HG03342 (cell line): Measurements from ENCODE around the gene METTL25B.
A peak's percentile ranks its signal among the peaks of the same experiment; 100 is the strongest.

ENCODE experiments used
- ATAC-seq: cut with Tn5 transposase; IDR thresholded peaks from one replicate; pipeline ENCODE4 v1.9.1; 2021; ENCODE audit warnings: mild to moderate bottlenecking, moderate library complexity; ENCODE audit not compliant: unreplicated experiment

The METTL25B gene

DNA sequence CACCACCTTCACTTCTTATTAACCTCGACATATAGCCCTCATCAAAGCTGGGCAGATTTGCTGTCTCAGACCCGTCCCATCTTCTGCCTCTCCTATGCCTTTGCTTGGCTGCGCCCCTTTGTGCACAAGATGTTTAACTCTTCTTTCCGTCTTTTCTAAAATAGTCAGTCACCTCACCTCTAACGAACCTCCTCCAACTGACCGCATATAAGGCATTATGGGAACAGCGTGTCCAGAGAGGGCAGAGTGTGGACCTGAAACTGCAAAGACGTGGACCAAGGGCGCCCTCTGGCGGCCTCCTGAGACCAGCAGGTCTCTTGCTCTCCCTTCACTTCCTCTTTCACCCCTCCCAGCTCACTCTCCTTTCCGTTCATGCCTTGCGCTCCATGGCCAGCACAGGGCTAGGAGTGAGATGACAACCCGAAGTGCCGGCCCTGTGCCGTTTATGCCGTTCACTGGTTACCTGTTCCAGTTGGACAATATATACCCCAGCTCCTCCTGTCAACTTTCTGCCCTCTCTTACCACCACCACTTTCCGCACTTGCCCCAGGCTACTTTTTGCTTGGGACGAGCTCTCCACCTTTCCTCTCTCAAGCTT, 2.5 kb upstream of the METTL25B start:
- ATAC-seq, result no peak

DNA sequence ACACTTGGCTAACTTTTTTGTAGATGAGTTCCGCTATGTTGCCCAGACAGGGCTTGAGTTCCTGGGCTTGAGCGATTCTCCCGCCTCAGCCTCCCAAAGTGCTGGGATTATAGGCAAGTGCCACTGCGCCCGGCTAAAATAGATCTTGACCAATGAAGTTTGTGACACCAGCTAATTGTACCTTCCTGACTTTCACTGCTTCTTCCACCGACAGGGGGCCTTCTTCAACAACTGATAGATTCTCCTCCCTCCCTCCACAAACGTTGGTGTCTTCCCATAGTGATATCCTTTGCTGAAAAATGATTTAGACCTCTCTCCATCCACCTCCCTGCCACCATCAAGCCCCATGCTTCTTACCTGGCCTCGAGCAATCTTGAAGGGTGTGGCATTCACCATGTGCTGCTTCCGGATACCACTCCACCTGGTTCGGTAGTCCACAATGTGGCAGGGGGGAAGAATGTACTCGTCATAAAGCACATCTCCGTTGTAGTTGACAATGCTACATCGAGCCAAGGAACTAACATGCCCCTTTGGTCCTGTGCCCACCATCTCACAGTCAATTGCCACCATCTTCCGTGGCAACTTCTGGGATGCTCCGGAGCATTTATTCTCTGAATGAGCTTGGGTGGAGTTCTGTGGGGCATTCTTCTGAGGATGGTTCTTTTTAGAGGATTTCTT, 1.6 kb upstream of the METTL25B start:
- no peak for ATAC-seq

DNA sequence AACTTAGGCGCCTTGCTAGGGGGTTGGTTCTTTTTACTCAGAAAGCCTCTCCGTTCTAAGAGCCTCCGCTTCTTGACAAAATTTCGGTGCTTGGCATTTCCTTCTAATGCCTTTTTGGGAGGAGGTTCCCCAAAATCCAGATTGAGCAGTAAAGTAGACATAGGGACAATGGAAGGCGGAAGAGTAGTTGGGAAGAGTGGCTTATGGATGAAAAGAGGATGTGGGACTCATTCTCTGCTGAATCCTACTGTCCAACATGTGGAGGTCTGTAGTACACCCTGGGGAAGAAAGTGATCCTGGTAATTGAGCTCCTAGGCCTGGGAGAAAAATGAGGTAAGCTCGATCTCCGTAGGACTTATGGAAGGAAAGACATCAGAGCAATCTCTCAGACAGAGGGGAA, 777 bp upstream of the METTL25B start:
- no peak for ATAC-seq

DNA sequence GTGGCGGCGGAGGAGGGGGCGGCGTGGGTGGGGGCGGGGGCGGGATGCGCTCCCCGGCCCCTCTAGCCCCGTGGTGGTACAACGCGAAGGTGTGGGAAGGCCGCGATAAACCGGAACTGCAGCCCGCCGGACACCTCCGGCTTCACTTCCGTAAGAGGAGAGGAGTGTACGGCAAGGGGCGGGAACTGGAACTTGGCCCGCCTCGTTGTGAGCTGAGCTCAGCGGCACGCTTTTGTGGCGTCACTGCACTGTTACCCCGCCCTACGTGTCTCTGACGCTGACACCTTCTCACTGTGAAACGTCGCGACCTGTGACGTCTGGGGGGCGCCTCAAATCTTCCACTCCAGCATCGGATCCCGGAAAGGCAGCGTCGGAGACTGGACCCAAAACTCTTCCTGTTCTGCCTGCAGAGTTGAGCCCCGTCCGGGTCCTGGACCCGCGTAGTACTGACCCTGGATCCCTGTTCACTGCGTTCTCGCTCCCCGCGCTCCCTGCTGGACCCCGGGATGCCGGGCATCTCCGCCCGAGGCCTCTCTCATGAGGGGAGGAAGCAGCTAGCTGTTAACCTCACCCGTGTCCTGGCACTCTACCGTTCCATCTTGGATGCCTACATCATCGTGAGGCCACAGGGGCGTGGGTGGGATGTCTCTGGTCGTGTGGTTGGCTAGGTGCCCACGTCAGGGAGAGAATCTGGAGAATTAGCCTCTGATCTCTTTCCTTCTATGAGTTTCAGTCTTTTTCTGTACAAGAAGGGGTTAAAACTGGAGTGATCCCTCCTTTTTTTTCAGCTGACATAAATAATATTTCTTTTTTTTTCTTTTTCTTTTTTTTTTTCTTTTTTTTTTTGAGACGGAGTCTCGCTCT, 562 bp downstream of the METTL25B start, which contains the start of gene ISG20L2:
Gene ISG20L2, minus strand, starts transcription at position 168 of the 864 bp plus-strand sequence. CDS start 1,114 bp downstream, outside the sequence.
- ATAC-seq, result peak; percentile 83

DNA sequence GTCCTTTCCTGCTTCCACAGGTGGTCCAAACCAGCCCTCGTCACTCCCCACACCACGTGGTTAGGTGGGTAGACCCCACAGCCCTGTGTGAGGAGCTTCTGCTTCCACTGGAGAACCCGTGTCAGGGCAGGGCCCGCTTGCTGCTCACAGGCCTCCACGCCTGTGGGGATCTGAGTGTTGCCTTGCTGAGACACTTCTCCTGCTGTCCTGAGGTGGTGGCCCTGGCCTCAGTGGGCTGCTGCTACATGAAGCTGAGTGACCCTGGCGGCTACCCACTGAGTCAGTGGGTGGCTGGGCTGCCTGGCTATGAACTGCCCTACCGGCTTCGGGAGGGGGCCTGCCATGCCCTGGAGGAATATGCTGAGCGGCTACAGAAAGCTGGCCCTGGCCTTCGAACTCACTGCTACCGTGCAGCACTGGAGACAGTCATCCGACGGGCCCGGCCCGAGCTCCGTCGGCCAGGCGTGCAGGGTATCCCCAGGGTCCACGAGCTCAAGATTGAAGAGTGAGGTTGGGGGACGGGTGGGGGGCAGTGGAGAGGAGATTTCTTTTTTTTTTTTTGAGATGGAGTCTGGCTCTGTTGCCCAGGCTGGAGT, 5.8 kb downstream of the METTL25B start:
- ATAC-seq, result no peak

DNA sequence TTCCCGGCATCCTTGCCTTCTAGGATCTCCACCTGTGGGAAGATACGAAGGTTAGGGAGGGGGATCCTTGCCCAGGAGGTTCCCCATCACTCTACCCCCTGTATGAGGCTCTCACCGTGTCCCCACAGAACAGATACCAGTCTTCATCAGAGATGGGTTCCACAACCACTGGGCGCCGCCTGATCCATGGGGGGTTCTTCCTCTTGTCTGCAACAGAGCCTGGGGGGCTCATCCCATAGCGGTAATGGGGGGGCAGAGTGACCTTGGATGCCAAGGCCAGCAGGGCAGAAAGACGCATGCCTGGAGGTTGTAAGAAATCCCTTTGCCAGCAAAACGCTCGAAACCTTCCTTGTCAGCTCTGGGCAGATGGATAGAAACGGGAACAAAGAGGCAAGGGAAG, 10.1 kb downstream of the METTL25B start:
- no peak for ATAC-seq

DNA sequence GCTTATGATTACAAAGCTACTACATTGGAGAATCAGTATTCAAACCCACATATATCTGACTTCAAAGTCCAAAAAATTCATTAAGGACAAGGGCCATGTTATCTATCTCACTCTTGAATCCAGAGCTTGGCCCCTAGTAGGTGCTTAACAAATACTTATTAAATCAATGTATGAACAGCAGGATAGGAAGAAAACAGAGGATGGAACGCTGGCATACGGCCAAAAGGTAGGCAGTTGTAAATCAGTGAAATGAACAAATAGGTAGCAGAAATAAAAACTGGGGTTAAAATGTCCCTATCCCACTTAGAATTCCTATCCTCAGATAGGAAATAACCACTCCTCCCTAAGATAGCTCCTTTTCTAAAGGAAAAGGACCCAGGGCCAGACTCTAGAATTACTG, 10.6 kb downstream of the METTL25B start:
- no peak for ATAC-seq

DNA sequence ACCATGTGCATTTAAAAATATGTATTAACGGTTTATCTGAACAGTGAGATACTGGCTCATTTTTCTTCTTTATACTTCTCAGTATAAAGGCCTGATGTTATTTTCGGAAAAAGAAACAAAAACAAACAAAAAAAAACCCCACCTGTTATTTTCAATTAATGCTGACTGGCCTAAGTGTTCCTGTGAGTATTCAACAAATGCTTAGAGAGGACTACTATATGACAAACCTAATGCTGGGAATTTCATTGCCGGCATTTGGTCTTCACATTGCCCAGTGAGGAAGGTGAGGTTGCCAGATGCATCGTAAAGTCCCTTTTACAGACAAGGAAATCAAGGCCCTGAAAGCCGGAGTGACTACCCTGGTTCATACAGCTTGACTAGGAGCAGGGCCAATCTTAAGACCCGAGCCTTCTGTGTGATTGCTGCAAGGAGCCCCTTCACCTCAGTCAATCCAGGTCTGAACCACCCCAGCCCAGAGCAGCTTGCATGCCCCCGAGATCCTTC, 12.0 kb downstream of the METTL25B start:
- ATAC-seq, result no peak

DNA sequence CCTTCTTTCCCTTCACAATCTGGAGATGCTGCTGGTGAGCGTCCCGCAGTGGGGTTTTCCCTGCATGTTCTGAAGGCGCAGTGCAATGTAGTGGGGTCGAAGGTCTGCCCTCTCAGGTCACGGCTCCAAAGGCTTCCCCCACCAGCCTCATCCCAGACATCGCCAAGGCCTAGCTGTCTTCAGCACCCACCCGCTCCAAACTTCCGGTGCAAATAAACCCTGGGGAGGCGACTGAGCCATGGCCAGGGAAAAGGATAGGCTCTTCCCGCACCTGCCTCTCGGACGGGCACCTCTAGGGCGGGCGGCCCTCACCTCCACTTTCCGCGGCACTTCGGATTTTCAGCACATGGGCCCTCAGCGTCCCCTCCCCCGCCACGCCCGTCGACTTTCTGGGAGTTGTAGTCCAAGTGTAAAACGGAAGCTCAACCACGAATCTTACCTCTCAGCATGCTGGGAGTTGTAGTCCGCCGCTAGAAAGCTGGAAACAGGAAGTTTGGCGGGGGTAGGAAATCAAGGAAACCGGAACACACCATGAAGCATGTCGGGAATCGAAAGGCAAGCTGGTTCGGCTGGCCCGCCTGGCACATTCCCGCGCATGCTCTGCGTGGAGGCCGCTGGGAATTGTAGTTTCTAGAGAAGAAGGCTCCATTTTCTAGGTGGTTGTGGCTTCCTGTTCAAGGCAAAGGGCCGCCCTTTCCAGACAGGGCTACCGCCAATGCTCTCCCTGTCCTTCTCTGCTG, 12.6 kb downstream of the METTL25B start, which contains the start of gene MRPL24:
Gene MRPL24, minus strand, starts transcription at position 348 of the 740 bp plus-strand sequence. CDS start 2,384 bp downstream, outside the sequence.
- ATAC-seq, result peak; percentile 77

DNA sequence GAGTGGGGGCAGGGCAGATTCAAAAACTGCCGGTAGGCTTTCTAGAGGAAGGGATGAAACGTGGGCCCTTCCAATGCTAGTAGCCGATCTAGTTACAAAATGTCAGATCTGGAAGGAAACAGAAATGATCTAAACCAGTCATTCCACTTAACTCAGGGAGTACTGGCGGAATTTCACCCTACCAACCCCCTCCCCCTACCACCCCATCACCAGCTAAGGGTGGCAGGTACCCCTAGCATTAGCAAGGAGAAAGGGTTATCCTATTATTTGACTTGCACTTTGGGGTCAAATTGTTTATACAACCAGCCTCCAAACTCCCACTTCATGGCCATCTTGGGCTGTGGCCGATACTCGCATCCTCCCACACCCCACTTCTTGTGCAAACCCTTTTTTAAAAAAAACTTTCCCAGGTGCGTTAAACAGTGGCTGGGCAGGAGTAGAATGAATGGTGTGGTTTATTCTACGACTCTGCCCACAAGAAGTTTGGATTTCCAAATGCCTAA, 13.3 kb downstream of the METTL25B start:
- no peak for ATAC-seq

DNA sequence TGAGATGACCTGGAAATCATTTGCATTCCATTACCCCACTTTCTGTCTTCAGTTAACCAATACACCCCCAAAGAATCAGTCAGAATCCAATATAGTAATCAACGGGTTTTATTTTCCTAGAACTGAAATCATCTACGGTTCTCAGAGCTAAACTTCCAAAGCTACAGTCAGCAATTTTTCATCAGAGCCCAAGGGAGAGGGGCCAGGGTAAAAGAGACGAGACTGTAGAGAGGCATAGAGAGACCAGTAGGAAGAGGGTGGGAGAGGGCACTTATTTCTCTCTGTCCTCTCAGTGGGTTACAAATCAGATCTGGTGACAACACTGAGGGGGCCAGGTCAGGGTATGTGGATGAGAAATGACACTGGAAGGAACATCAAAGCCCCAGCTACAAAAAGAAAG, 13.7 kb downstream of the METTL25B start:
- no peak for ATAC-seq

DNA sequence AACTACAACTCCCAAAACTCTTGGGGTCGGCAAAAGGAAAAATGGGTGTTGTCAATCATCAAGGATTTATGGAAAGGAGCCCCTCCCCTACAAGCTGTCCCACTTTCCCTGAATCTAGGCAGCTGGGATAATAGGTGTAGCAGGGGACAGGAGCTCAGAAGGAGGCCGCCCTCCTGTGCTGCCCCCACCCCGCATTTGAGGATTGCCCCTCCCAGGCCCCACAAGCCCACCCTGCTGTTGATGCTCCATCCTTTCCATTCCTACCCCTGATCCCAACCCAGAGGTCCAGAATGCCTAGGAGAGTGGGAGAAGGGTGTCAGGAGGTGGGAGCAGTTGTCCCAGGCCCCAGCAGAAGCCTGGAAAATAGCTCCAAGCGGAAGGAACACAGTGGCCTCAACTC, 14.5 kb downstream of the METTL25B start:
- no peak for ATAC-seq

DNA sequence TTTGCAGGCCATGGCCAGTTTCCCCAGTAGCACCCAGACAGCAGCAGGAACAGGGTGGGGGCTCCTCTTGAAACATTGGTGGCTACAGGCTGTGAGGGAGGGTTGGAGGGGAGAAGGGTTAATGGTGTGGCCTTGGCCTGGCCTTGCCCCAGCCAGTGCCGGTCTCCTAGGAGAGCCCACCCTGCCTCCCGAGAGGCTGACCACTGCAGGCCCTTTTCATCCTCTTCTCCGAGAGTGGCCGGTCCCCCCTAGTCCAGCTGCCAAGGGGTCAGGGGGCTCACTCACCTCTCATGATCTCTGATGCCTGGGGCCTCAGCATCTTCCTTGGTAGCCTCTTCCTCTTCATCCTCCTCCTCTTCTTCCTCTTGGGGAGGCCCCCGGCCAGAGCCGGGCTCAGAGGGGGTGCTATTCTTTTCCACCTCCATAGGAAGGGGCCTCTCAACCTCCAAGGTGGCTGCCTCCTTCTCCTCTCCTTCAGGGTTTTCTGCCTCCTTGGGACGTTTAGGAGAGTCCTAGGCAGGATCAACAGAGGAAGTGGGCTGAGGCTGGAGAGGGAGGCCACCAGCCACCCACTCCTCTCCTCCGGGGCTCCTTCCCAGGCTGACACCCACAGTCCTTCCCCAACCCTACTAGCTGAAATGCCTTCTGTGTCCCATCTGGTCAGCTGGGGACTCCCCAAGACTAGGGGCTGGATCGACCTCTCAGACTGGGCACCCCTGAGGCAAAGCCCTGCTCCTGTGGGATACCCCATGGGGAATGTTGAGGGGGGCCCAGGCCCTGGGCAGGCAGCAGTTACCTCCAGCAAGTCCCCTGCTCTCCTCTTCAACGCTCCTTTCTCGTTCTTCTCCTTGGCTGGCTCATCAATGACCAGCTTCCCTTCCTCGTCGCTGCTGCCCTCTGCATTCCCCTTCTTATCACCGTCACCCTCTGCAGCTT, 15.4 kb downstream of the METTL25B start:
- ATAC-seq, result no peak

DNA sequence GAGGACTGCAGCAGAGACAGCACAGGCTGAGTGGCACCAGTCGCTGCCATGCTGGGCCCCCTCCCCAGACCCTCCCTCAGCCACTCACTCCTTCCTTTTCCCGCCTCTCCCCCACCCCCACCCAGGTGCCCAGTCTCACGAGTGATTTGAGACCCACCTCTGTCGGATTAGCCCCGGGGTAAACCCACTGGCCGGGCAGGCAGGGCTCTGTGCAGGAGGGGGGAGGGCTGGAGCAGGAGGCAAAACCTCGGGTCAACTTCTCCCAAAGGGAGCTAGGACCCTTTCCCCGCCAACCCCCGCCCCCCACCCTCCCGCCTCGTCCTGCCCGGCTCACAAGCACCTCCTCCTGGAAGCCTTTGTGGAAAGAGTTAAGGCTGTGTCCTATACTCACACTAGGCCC, 16.1 kb downstream of the METTL25B start:
- no peak for ATAC-seq

DNA sequence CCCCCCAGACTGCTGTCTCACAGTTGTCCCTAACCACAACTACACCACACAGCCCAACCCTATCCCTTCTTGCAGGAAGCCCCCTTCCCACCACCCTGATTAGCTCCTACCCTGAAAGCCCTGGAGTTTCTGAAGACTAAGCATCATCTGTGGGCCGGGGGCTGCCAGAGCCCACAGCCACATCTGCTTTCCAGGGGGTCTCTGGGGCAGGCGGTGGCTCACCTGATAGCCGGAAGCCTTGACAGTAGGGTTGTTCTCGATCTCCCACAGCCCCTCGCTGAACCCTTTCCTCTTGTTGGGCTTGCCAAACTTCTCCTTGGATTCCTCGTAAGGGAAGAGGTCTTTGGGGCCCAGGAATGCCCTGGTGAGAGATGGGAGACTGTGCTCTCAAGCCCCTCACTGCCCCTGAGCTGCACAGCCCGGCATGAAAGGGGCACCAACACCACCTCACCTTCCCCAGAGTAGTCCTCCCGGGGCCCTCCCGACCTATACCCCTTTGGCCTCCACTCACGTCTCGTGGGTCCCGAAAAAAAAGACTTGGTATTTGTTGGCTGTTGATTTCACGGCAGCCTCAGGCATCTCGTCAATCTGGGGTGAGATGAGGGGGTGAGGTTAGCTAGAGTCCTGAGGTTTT, 16.6 kb downstream of the METTL25B start:
- no peak for ATAC-seq

DNA sequence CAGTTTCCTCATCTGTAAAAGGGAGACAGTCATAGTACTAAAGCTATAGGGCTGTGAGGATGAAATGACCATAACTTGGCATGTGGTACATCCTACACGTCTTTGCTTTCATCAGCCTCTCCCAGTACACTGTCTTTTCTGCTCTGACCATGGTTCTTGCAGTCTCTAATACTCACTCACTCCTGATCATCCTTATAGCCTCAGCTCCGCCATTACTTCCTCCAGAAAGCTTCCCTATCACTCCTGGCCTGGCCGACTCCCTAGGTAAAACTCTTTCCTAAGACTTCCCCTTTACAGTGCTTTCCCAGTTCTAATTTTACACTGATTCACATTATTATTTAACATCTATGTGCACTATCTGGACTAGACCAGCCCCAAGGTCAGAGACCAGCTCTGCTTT, 17.6 kb downstream of the METTL25B start:
- no peak for ATAC-seq

DNA sequence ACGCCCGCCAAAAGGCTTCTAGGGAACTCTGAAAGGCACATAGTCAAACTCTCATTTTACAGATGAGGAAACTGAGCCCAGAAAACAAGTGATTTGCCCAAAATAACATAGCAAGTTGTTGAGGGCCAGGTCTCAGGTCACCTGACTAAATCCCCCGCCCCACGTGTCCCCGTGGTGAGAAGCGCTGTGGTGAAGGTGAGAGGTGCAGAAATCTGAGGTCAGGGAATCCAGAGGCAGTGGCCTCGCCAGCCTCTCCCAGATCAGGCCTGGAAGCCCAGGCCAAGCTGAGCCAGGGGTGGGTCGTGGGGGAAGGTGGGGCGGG, 18.1 kb downstream of the METTL25B start:
- no peak for ATAC-seq

DNA sequence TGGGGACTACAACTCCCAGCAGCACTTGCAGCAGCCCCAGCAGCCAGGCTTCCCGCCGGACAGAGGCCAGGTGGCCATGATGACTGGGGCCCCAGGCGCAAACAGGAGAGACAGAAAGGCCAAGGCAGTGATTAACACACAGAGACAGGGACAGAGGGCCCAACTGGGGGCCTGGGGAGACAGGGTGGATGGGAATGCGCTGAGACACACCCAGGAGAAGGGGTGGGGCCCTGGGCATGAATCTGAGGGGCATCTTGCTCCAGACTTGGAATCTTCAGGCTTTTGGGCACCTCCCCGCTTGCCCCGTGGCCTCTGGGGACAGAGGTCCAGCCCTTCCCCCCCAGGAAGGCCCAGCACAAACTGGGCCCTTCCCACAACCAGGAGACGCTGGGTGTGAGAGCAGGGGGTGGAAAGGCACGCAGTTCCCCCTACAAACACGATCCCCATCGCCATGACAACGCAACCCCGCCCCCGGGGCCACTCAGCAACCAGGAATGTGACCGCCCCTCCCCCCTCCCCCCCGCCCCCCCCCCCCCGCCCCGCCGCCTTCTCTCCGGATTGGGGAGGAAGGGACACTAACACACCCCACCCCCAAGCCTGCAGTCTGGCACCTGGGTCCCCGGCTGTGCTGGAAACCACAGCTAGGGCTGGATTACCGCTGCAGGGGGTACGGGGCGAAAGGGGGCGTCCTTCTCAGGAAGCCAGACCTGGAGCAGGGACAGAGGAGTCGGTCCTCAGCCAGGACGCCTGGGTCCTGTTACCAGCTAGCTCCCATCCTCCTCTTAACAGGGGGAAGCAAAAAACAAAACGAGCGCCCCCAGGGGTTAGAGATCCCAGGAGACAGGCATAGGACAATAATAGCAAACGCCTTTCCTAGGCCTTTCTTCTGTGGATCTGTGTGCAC, 18.7 kb downstream of the METTL25B start:
- no peak for ATAC-seq
